ENCODE results near the gene DNAI1.

DNAI1 gene

GRCh38 chr9:34490760-34491159 is 32.2 kb downstream of the DNAI1 start:
- no peak for DNase-seq (ENCODE audit: low read depth)

GRCh38 chr9:34491596-34491995 is 33.0 kb downstream of the DNAI1 start:
- DNase-seq (ENCODE audit: low read depth), result no peak

- DNase-seq (ENCODE audit: low read depth), result no peak
Observed at GRCh38 chr9:34492051-34492450, 33.4 kb downstream of the DNAI1 start.

GRCh38 chr9:34493972-34494535 is 35.4 kb downstream of the DNAI1 start:
- no peak for DNase-seq (ENCODE audit: low read depth)

- no peak for DNase-seq (ENCODE audit: low read depth)
Observed at GRCh38 chr9:34496149-34496712, 37.6 kb downstream of the DNAI1 start.

- no peak for DNase-seq (ENCODE audit: low read depth)
Observed at GRCh38 chr9:34498553-34498952, 39.9 kb downstream of the DNAI1 start.

GRCh38 chr9:34499076-34499475 is 40.5 kb downstream of the DNAI1 start:
- no peak for DNase-seq (ENCODE audit: low read depth)

GRCh38 chr9:34500623-34501267 is 42.1 kb downstream of the DNAI1 start:
- DNase-seq (ENCODE audit: low read depth), result peak; percentile 50

GRCh38 chr9:34501372-34501771 is 42.8 kb downstream of the DNAI1 start:
- no peak for DNase-seq (ENCODE audit: low read depth)

- no peak for DNase-seq (ENCODE audit: low read depth)
Observed at GRCh38 chr9:34501889-34502425, 43.4 kb downstream of the DNAI1 start.

GRCh38 chr9:34502471-34502870 is 43.9 kb downstream of the DNAI1 start:
- DNase-seq (ENCODE audit: low read depth), result no peak

- DNase-seq (ENCODE audit: low read depth), result no peak
Observed at GRCh38 chr9:34502891-34503290, 44.3 kb downstream of the DNAI1 start.

- no peak for DNase-seq (ENCODE audit: low read depth)
Observed at GRCh38 chr9:34503406-34503805, 44.8 kb downstream of the DNAI1 start.

- no peak for DNase-seq (ENCODE audit: low read depth)
Observed at GRCh38 chr9:34505370-34506120, 46.9 kb downstream of the DNAI1 start.

- DNase-seq (ENCODE audit: low read depth), result no peak
Observed at GRCh38 chr9:34506623-34507022, 48.0 kb downstream of the DNAI1 start.

- no peak for DNase-seq (ENCODE audit: low read depth)
Observed at GRCh38 chr9:34507556-34507955, 49.0 kb downstream of the DNAI1 start.

- no peak for DNase-seq (ENCODE audit: low read depth)
Observed at GRCh38 chr9:34507966-34508365, 49.4 kb downstream of the DNAI1 start.

- DNase-seq (ENCODE audit: low read depth), result no peak
Observed at GRCh38 chr9:34508463-34508862, 49.9 kb downstream of the DNAI1 start.

- no peak for DNase-seq (ENCODE audit: low read depth)
Observed at GRCh38 chr9:34508951-34509350, 50.3 kb downstream of the DNAI1 start.

GRCh38 chr9:34510497-34511468 is 52.2 kb downstream of the DNAI1 start:
- no peak for DNase-seq (ENCODE audit: low read depth)

All from stimulated activated CD8-positive, alpha-beta memory T cell treated with anti-CD3 and anti-CD28 coated beads, Interleukin-15, amount 100 ng/mL, for 24 hours (primary cell).